Memory B cell (primary cell): ENCODE measurements around the gene DNAJA2.
A peak's percentile ranks its signal among the peaks of the same experiment; 100 is the strongest.

Experiments
- ATAC-seq: fragments of 150-1000 bp; cut with Tn5 transposase; 2 replicates; pipeline ENCODE4 v1.10.0; 2021; ENCODE audit warnings: low read depth, mild to moderate bottlenecking, moderate library complexity
- DNase-seq, 2 donors: peaks; one replicate each; pipeline ENCODE4 v3.0.0; 2022; ENCODE audit warnings: low spot score in 2 of 2
- H3K27ac Mint-ChIP-seq: one replicate; pipeline ENCODE4 v1.8.0; 2022; ENCODE audit warnings: mild to moderate bottlenecking, moderate library complexity, mixed read lengths
- H3K27me3 Mint-ChIP-seq: one replicate; pipeline ENCODE4 v1.8.0; 2022; ENCODE audit warnings: mixed read lengths
- H3K36me3 Mint-ChIP-seq: one replicate; pipeline ENCODE4 v1.8.0; 2022; ENCODE audit warnings: mild to moderate bottlenecking, mixed read lengths
- H3K4me1 Mint-ChIP-seq: one replicate; pipeline ENCODE4 v1.8.0; 2022; ENCODE audit warnings: mixed read lengths
- H3K4me3 Mint-ChIP-seq: one replicate; pipeline ENCODE4 v1.8.0; 2022; ENCODE audit warnings: mild to moderate bottlenecking, moderate library complexity, mixed read lengths
- H3K9me3 Mint-ChIP-seq: one replicate; pipeline ENCODE4 v1.8.0; 2022; ENCODE audit warnings: mixed read lengths

DNAJA2 gene

DNA sequence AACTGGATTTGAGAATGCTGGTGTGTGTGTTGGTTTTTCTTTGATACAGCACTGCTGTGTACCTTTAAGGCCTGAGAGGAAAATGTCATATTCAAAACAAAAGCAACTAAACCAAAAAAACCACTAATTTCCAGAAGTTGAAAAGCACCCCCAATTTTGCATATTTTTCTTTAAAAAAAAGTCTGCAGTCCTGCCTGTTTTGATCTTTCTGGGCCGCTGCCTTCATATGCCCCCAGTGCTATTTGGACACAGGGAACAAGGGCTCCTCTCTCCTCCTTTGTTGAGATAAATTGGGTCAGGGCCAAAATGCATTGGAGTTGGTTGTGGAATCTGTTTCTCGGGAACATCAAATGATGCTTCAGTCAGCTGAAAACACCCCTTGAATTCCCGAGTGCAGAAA, 62.4 kb downstream of the DNAJA2 start:
- no peaks in the 10 kb centered on the region for H3K27me3 Mint-ChIP-seq
- H3K9me3 Mint-ChIP-seq = no peaks in the 10 kb centered on the region
- peaks cover 9% of the 10 kb centered on the region for H3K36me3 Mint-ChIP-seq
- peaks cover 54% of the 10 kb centered on the region for H3K4me1 Mint-ChIP-seq
- peak; percentile 72 for ATAC-seq
- peak overlapping the region; percentile 85 for H3K27ac Mint-ChIP-seq
- peak in 1 of 2 donors; percentile 18 for DNase-seq
- H3K4me3 Mint-ChIP-seq = peak overlapping the region; percentile 79

DNA sequence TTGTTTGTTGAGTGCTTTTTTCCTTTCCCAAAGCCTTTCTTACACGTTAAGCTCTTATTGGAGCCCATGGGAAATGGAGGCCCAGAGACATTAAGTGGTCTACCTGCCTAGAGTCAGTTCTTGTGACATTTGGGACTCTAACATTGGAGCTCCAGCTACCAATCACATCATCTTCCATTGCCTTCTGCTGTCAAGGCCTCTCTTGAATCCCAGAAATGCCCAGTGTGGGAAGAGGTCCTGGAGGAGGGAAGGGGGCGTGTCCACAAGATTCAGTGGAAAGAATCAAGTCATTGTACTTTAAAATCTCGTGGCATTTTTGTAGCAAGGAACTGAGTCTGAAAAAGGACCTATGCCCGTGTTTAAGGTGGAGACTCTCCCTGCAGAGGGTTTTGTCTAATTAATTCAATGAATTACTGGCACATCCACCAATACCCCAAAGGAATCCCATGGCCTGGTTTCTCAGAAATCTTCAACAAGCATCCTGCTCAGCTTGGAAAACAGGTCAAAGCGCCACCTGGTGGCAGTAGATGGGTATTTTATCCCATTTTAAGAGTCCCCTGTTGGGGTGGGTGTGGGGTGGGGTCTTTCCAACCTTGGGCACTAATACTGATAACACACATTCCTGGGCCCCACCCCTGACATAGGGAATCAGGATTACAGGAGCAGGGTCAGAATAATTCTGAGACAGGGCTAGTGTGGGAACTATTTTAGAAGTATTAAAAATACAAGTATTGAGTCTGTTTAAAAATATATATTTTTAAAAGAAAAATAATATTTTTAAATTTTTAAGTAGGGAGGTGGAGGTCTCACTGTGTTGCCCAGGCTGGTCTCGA, 64.7 kb downstream of the DNAJA2 start:
- Mint-ChIP-seq H3K4me1 (peaks cover 41% of the 10 kb centered on the region), H3K27ac (no peak overlapping the region), H3K27me3 (no peaks in the 10 kb centered on the region), H3K4me3 (no peak overlapping the region), H3K9me3 (no peaks in the 10 kb centered on the region), H3K36me3 (peaks cover 2% of the 10 kb centered on the region)
- DNase-seq (peak; percentile 36 to 42), ATAC-seq (peak; percentile 21)

DNA sequence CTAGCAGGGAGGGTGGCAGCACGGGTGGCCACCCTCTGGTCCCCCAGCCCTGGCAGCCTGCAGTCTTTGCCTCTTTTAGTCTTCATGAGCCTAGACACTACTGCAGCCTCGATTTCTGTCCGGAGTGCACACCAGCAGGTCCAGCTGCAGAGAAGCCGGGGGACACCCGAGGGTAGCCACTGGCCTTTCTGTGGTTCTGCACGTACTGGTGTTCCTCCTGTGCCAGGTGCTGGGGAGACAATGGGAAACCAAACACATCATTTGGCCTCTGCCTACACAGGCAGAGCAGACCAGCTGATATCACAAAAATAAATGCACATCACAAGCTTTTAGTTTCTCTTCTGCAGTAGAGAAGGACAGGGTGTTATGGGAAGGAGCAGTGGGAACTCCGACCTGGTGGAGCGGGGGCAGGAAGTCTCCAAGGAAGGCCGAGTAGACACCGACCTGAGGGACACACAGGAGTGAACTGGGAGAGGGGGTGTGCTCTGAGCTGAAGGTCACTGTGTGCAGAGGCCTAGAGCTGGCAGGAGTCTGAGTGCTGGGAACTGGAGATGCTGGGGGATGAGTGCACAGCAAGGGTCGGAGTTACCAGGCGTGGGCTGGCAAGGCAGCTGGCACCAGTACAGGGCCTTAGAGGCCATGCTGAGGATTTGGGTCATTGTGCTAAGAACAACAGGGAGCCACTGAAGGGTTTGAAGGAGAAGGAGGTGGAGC, 66.3 kb downstream of the DNAJA2 start:
- no peak for ATAC-seq
- Mint-ChIP-seq H3K9me3 (no peaks in the 10 kb centered on the region), H3K4me1 (peaks cover 30% of the 10 kb centered on the region), H3K4me3 (no peak overlapping the region), H3K27me3 (no peaks in the 10 kb centered on the region), H3K36me3 (peaks cover 2% of the 10 kb centered on the region), H3K27ac (no peak overlapping the region)
- no peak for DNase-seq

DNA sequence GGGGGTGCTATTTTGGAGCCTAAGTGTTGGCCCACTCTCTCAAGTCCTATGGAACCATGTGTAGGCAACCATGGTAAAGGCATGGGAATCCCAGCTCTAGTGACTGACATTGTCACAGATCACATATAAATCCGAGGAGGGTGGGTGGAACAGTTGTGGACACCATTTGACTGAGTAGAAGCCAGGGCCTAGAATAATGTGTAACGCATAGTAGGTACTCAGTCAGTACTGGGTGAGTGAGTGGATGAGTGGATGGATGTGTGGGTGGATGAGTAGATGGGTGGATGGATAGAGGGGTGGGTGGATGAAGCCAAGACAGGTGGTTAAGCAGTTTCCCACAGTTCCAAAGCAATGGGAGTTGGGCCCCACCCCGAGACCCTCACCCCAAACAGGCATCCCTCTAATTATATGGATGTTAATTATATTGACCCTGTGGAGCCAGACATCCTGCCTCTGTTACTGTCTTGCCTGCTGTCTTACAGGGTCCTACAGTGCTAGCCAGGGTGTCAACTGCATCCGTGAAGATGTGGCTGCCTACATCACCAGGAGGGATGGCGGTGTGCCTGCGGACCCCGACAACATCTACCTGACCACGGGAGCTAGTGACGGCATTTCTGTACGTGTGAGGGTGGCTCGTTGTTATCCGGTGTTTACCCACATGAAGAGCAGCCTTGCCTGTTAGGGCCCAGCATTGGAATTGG, 67.0 kb downstream of the DNAJA2 start:
- Mint-ChIP-seq H3K4me3 (no peak overlapping the region), H3K27me3 (no peaks in the 10 kb centered on the region), H3K4me1 (peaks cover 24% of the 10 kb centered on the region), H3K27ac (no peak overlapping the region), H3K36me3 (peaks cover 2% of the 10 kb centered on the region), H3K9me3 (no peaks in the 10 kb centered on the region)
- no peak for DNase-seq
- no peak for ATAC-seq
